Omental fat pad (tissue), 4 donors: Measurements from ENCODE around the gene MRPL2. TPM values are rescaled to one million over a fixed set of nuclear protein-coding genes. Genes with fewer than 3 reads are reported as not detected.

Source experiments
- ATAC-seq: fragments of 150-250 bp; one replicate; pipeline ENCODE4 v1.9.1; 2016; ENCODE audit warnings: mild to moderate bottlenecking, moderate library complexity; ENCODE audit not compliant: low FRiP score
- DNase-seq: peaks from one replicate; pipeline ENCODE4 v3.0.0-alpha.2; 2019; ENCODE audit warnings: low spot score
- total RNA-seq, 4 donors: library from RNA; depleted of rRNA; stranded (reverse); fragments of >200 nt; gene quantifications; one replicate each; pipeline ENCODE4 v1.1.0, GENCODE V29; 2016
- TF ChIP-seq, protein P1 (sequence below), 3 donors: fragments of 450-650 bp; IDR thresholded peaks; one replicate each; pipeline ENCODE4 v1.5.1; 2016 to 2017; ENCODE audit warnings: antibody characterized with exemption in 3 of 3, mild to moderate bottlenecking in 3 of 3, moderate library complexity in 2 of 3

MRPL2 gene
- total RNA-seq, 4 donors from 2014 or later: 10.7 to 32.2 (median 19.3) TPM

GRCh38 chr6:43091020-43091419 is 31.8 kb upstream of the MRPL2 start:
- ATAC-seq: no peak
- DNase-seq: no peak
- TF ChIP-seq, protein P1, sequence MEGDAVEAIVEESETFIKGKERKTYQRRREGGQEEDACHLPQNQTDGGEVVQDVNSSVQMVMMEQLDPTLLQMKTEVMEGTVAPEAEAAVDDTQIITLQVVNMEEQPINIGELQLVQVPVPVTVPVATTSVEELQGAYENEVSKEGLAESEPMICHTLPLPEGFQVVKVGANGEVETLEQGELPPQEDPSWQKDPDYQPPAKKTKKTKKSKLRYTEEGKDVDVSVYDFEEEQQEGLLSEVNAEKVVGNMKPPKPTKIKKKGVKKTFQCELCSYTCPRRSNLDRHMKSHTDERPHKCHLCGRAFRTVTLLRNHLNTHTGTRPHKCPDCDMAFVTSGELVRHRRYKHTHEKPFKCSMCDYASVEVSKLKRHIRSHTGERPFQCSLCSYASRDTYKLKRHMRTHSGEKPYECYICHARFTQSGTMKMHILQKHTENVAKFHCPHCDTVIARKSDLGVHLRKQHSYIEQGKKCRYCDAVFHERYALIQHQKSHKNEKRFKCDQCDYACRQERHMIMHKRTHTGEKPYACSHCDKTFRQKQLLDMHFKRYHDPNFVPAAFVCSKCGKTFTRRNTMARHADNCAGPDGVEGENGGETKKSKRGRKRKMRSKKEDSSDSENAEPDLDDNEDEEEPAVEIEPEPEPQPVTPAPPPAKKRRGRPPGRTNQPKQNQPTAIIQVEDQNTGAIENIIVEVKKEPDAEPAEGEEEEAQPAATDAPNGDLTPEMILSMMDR (IDR thresholded peaks at IDR 0.05): no peak

- TF ChIP-seq, protein P1 (IDR thresholded peaks at IDR 0.05): no peak
- DNase-seq (no peak), ATAC-seq (no peak)
Measured at GRCh38 chr6:43090559-43090956, 31.3 kb upstream of the MRPL2 start.

GRCh38 chr6:43089874-43090558 is 30.8 kb upstream of the MRPL2 start:
- no peak for ATAC-seq
- no peak for DNase-seq
- TF ChIP-seq, protein P1 (IDR thresholded peaks at IDR 0.05): no peak

- DNase-seq (no peak), ATAC-seq (no peak)
- TF ChIP-seq, protein P1 (IDR thresholded peaks at IDR 0.05): no peak
Measured at GRCh38 chr6:43089467-43089866, 30.2 kb upstream of the MRPL2 start.

- TF ChIP-seq, protein P1 (IDR thresholded peaks at IDR 0.05): no peak
- DNase-seq (no peak), ATAC-seq (no peak)
Measured at GRCh38 chr6:43088654-43089056, 29.4 kb upstream of the MRPL2 start.

DNA sequence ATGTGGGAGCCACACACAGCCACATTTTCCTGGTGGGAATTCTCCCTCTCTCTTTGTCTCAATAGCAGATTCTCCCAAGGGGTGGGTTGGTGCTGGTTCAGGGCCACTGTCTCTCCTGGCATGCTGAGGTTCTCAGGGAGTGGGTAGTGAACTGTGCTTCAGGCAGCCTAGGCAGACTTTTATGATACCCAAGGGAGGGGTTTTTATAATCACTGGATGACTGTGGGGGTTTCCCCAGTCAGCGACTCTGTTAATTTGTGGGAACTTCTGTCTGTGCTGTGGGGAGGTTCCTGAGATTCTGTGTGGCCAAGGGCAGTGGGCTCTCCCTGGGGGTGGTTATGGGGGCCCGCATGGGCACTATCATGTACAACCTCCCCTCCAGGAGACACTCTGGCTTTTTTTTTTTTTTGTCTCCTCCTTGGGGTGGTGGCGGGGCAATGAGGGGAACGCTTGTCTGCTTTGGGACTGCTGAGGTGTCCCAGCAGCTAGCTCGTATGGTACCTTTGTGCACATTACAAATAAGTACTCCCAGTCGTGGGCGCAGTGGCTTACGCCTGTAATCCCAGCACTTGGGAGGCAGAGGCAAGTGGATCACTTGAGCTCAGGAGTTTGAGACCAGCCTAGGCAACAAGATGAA is 26.9 kb upstream of the MRPL2 start:
- TF ChIP-seq, protein P1 (IDR thresholded peaks at IDR 0.05): no peak
- no peak for DNase-seq
- no peak for ATAC-seq
